Endometrium (tissue), 2 donors: Measurements from ENCODE around the gene ZNF101.

Experiments used
- FAIRE-seq: peaks from 2 replicates; lab custom pipeline; 2012; peaks lifted over from hg19 to GRCh38; lab: Jason Lieb, UNC
- donor health status: control.
- donor health status: control.

Gene ZNF101

DNA sequence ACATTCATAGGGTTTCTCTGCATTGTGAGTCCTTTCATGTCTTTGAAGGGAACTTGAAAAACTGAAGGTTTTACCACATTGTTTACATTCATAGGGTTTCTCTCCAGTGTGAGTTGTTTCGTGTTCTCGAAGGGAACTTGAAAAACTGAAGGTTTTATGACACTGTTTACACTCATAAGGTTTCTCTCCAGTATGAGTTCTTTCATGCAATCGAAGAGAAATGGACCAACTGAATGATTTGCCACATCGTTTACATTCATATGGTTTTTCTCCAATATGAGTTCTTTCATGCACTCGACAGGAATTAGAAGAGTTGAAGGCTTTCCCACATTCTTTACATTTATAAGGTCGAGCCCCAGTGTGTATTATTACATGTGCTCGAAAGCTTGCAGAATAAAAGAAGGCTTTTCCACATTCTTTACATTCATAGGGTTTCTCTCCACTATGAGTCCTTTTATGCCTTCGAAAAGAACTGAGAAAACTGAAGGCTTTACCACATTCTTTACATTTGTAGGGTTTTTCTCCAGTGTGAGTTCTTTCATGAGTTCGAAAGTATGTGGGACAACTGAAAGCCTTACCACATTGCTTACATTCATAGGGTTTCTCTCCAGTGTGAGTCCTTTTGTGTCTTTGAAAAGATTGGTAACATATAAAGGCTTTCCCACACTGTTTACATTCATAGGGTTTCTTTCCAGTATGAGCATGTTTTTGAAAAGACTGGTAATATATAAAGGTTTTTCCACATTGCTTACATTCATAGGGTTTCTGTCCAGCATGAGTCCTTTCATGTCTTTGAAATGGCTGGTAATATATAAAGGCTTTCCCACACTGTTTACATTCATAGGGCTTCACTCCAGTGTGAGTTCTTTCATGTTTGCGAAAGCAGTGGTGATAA, 43.5 kb downstream of the ZNF101 start:
- FAIRE-seq = no peak

- no peak for FAIRE-seq
These were observed 51.2 kb downstream of the ZNF101 start for GRCh38 chr19:19719798-19720197.

DNA sequence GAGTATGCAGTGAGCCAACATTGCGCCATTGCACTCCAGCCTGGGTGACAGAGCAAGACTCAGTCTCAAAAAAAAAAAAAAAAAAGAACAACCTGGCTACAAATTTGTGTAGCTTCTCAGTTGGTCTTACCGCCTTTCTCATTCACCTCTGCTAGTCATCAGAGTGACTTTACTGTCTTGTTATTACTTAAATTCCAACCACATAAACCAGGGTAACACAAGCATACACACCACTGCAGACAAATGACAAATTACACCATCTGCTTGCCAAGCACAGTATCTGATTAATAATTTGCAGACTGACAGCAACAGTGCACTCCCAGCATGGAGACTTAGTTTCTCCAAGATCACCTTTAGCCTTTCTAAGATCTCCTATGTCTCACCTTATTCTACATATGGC, 53.3 kb downstream of the ZNF101 start:
- no peak for FAIRE-seq

DNA sequence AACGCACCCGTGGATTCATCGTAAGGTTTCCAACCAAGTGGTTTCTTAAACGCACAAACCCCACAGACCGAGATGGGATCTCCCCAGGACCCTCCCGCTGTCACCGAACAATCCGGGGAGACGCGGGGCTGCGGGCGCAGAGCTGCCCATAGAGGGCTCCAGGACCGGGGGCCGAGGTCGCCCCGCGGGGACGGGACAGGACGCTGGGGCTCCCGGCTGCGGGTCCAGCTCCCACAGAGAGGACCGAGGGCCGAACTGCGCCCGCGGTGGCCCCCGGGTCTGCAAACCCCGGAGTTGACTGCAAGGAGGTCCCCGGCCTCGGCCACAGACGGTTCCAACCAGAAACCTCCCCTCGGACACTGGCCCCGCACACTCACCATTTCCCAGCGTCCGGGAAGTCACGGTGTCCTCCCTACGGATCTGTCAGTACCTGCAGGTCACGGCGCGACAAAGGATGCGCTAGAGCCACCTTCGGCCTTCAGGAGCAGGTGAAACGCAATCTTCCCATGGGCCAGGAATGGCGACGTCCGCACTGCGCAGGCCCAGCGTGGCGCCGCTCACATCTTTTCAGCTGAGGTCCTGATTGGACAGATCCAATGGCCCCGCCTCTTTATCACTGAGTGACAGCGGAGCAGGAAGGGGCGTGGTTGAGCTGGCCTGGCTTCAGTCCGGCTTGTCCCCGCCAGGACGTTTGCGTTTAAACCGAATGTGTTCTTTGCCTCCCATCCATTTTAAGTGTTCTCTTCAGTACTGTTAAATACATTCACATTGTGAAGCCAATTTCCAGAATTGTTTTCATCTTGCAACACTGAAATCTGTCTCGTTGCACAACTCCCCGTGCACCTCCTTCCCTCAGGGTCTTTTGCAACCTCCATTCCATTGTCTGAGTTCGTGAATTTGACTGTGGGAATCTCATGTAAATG, 64.2 kb downstream of the ZNF101 start, which contains the start of gene ZNF14:
Gene ZNF14 (minus strand): TSS at position 534 of the 923 bp plus-strand sequence. CDS start 154 bp downstream, at position 380.
- FAIRE-seq = peak; percentile 82
